Fibroblast of villous mesenchyme (primary cell): ENCODE results near the gene HDDC3. TPM values are rescaled to one million over a fixed set of nuclear protein-coding genes. Genes with fewer than 3 reads are reported as not detected.

Source experiments
- DNase-seq: peaks from one replicate; pipeline ENCODE4 v3.0.0-alpha.2; 2010; ENCODE audit warnings: low read depth
- H3K4me3 ChIP-seq: 2 replicates; pipeline ENCODE4 v1.5.1; 2011; ENCODE audit warnings: low read depth, mild to moderate bottlenecking, low read length
- CTCF ChIP-seq: IDR thresholded peaks from 2 replicates; pipeline ENCODE4 v1.5.1; 2012; ENCODE audit warnings: low read depth, mild to moderate bottlenecking, low read length; ENCODE audit not compliant: insufficient read depth
- total RNA-seq: library from RNA; depleted of rRNA; stranded (reverse); fragments of >200 nt; gene quantifications from 2 replicates; pipeline ENCODE4 v1.2.3, GENCODE V29; 2012

Gene HDDC3
- total RNA-seq, result 9.5 and 10.3 TPM in 2 replicates

GRCh38 chr15:90931828-90932659 is at the start of gene HDDC3:
Gene HDDC3, minus strand, starts transcription at chr15:90932549. Its CDS starts 9 bp downstream, at chr15:90932540.
- TF ChIP-seq CTCF, result peak; percentile 85
- peak; percentile 80 for DNase-seq
- peak within 1 kb of the TSS; percentile 85 for H3K4me3 ChIP-seq

- H3K4me3 ChIP-seq, result no peak overlapping the region
- TF ChIP-seq CTCF, result no peak
- peak; percentile 57 for DNase-seq
Measured at GRCh38 chr15:90982135-90982534, 49.8 kb upstream of the HDDC3 start.

- TF ChIP-seq CTCF, result no peak
- DNase-seq, result no peak
- no peak overlapping the region for H3K4me3 ChIP-seq
Measured at GRCh38 chr15:90981681-90982080, 49.3 kb upstream of the HDDC3 start.

- no peak for TF ChIP-seq CTCF
- H3K4me3 ChIP-seq, result no peak overlapping the region
- DNase-seq, result no peak
Measured at GRCh38 chr15:90979582-90979981, 47.2 kb upstream of the HDDC3 start.

GRCh38 chr15:90974216-90974615 is 41.9 kb upstream of the HDDC3 start:
- no peak for DNase-seq
- no peak overlapping the region for H3K4me3 ChIP-seq
- no peak for TF ChIP-seq CTCF

- H3K4me3 ChIP-seq, result no peak overlapping the region
- no peak for TF ChIP-seq CTCF
- no peak for DNase-seq
Measured at GRCh38 chr15:90972133-90972532, 39.8 kb upstream of the HDDC3 start.

GRCh38 chr15:90970274-90970673 is 37.9 kb upstream of the HDDC3 start:
- no peak for DNase-seq
- no peak for TF ChIP-seq CTCF
- no peak overlapping the region for H3K4me3 ChIP-seq
